Activated CD8-positive, alpha-beta memory T cell treated with anti-CD3 and anti-CD28 coated beads, Interleukin-2, amount 50 U/mL, for 4 hours (primary cell): ENCODE data around the gene TCHP.
"Not testable (repeated sequence)": the region's sequence is repeated elsewhere in the genome, so short reads cannot be mapped to it uniquely, and the experiment has no call there.

Experiments
- DNase-seq: peaks from one replicate; pipeline ENCODE4 v3.0.0-alpha.2; 2020

The TCHP gene

GRCh38 chr12:109880043-109880931 is 19.8 kb upstream of the TCHP start, which contains the start of gene GLTP:
TSS of gene GLTP (minus strand) at chr12:109880541. CDS start at chr12:109880374, 167 bp downstream.
- peak; percentile 90 for DNase-seq

- no peak for DNase-seq
Observed at GRCh38 chr12:109880938-109881337, 19.1 kb upstream of the TCHP start.

DNA sequence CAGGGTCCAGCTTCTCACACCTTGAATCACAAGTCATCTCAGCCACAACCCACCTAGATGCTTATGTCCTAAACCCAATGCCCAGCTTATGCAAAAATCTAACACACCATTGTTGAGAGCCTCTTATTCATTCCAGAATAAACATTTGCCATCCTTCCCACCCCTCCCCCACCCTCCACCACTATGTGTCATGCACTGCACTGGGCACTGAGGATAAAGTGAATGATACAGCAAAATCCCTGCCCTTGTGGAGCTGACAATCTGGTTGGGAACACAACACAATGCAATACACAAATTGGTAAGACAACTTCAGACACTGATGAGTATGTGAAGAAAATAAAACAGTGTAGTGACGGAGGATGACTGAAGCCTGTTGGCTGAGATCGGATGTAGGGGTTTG is 18.3 kb upstream of the TCHP start:
- no peak for DNase-seq

DNA sequence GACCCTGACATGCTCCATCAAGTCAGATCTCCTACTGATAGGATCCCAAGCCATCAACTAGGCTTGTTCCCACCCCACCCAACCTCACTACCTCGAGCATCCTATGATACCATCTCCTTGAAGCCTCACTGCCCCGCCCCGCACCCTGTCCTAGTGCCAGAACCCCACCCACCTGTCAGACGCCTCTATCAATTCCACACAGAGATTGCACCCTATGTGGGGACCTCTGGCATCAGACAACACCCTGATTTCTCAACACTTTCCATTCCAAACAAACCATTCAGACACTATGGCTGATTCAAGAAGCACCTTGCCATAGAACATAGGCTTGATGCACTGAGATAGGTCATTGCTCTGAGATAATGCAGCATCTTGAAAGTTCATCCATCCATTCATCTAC is 16.6 kb upstream of the TCHP start:
- DNase-seq: no peak

DNA sequence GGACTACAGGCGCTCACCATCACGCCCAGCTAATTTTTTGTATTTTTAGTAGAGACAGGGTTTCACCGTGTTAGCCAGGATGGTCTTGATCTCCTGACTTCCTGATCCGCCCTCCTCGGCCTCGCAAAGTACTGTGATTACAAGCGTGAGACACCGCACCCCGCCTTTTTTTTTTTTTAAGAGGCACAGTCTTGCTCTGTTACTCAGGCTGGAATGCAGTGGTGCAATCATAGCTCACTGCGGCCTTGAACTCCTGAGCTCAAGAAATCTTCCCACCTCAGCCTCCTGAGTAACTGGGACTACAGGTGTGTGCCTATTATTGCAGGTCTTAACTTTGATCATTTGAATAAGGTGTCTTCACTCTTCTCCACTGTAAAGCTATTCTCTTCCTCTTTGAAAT is 14.5 kb upstream of the TCHP start:
- DNase-seq: no peak

- no peak for DNase-seq
Observed at GRCh38 chr12:109888179-109889020, 11.7 kb upstream of the TCHP start.

GRCh38 chr12:109890620-109891170 is 9.4 kb upstream of the TCHP start:
- no peak for DNase-seq

- not testable (repeated sequence) for DNase-seq
Observed at GRCh38 chr12:109891731-109892130, 8.3 kb upstream of the TCHP start.

GRCh38 chr12:109892165-109892715 is 7.8 kb upstream of the TCHP start:
- DNase-seq: no peak

DNA sequence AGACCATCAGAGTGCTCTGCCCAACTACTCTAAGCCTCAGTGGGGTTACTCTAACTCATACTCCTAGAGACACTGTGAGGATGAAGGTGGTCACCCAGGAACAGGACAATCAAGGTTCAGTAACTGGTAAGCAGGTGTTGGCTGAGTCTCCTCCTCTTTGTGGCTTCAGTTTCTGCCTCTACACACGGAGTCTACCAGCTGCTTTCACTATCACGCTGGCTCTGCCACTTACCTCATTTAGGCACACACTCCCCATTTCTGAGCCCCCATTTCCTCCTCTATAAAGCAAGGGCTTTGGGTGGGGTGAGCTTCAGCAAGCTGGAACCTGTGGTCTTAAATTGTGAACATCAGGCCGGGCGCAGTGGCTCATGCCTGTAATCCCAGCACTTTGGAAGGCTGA is 7.3 kb upstream of the TCHP start:
- DNase-seq: no peak

GRCh38 chr12:109893261-109893995 is 6.6 kb upstream of the TCHP start:
- DNase-seq: no peak

- no peak for DNase-seq
Observed at GRCh38 chr12:109894939-109895338, 5.1 kb upstream of the TCHP start.

DNA sequence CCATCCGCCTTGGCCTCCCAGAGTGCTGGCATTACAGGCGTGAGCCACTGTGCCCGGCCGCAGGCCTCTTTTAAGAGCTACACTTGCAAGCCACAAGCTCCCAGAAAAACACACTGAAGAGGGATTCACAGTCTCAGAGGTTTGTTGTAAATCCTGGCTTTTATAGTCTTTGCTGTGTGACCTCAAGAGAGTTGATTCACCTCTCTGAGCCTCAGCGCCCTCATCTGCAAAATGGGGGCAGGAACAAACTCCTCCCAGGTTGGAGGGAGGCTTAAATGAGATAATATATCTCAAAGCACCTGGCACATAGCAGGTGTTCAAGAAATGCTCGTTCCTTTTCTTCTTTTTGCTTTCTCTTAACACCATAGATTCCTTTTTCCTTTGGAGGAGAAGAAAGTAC is 3.9 kb upstream of the TCHP start:
- DNase-seq: no peak

GRCh38 chr12:109897029-109897428 is 3.0 kb upstream of the TCHP start:
- no peak for DNase-seq

DNA sequence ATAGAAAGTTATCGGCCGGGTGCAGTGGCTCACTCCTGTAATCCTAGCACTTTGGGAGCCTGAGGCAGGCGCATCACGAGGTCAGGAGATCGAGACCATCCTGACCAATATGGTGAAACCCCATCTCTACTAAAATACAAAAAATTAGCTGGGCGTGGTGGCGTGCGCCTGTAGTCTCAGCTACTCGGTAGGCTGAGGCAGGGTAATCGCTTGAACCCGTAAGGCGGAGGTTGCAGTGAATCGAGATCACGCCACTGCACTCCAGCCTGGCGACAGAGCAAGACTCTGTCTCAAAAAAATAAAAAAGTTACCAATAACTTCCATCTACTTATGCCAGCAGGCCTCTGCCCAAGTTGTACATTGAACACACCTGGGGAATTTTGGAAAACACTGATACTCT is 729 bp upstream of the TCHP start:
- DNase-seq: not testable (repeated sequence)

DNA sequence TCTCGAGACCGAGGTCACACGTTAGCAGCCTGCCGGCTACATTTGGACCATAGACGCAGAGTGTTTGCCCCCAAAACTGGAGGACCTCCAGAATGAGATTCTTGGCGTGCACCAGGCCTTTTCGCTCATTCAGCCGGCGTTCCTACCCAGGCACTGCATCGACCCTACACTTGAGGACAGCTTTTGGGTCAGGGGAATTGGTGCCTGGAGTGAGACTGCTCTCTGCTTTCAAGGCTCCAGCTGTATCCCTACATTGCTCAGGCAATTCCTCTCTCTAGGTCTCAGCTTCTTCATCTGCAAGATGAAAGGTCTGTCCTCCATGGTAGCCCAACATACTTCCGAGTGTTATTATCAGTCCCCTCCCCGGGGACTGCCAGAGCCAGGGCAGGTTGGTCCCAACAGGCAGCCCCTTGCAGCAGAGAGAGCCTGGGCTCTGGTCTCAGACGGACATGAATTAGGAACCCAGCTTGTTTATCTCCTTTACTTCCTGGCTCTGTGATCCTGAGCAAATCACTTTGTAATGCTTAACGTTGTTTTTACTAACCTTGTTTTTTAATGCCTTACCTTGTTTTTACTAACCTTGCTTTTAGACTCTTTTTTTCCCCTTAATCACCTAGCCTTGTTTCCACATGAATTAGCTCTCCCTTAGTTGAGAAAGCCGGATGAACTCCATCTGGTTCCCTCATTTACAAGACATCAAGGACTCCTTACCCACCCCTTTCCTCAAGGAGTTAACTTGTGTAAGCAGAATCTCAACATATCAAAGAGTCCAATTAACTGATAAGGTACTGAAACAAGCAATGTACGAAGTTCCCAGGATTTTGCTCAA is 892 bp downstream of the TCHP start:
- no peak for DNase-seq

DNA sequence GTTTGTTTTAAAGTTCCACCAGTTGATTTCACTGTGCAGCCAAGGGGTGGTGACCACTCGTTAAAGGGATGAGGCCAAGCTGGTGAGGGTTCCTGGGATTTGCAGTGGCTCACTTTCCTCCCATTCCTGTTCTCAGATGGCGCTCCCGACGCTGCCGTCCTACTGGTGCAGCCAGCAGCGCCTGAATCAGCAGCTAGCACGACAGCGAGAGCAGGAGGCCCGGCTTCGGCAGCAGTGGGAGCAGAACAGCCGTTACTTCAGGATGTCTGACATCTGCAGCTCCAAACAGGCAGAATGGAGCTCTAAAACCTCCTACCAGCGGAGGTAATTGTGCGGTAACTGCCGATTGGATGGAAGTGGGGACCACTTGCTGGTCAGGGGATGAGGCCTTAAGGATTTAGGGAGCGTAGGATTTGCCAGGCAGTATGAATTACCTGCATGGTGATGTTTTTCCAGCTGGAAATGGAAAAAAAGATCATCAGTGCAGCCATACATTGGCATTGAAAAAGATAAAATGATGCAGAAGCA is 2.9 kb downstream of the TCHP start:
- DNase-seq: no peak

- DNase-seq: no peak
Observed at GRCh38 chr12:109905301-109905700, 5.2 kb downstream of the TCHP start.

DNA sequence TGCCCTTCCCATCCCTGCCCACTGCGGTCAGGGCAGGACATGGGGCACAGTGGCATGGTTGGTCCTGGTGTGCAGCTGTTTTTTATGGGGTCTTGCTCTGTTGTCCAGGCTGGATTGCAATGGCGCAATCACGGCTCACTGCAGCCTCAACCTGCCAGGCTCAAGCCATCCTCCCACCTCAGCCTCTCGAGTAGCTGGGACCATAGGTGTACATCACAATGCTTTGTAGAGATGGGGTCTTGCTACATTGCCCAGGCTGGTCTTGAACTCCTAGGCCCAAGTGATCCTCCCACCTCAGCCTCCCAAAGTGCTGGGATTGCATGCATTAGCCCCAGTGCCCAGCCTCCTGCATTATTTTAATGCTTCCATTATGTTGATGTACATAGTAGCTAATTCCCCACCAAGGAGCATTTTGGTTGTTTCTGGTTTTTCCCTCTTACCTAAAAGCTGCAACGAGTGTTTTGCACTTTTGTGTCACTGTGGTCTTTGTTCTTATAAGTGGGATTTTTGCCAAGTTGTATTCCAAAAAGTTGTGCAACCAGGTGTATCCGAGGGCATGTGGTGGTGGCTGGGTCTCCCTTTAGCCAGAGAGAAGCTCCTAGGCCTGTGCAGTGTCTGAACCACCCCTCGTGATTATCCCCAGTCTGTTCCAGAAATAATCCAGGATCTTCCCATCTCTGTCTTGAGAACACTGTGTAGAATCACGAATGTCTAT is 10.3 kb downstream of the TCHP start:
- no peak for DNase-seq

GRCh38 chr12:109910969-109911348 is 10.9 kb downstream of the TCHP start:
- DNase-seq: no peak

DNA sequence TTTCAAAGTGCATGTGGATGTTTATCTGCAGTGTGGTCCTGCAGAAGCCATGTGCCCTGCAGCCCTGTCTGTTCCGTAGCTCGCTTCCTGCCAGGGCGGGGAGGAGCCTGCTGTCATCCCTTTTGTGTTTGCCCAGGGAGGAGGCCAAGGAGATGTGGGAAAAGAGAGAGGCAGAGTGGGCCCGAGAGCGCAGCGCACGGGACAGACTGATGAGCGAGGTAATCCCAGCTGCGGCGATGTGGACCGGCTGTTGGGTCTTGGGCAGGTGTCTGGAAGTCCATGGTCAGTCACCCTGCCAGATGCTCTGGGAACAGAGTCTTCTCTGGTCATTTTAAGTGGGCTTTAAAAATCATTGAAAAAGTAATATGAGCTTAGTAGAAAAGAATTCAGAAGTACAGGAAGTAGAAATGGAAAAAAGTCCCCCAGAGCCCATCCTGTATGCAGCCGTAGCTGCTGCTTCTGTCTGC is 12.8 kb downstream of the TCHP start:
- no peak for DNase-seq
